HG03521 (cell line): ENCODE measurements around the gene S100A3.
"Not testable (repeated sequence)": the region's sequence is repeated elsewhere in the genome, so short reads cannot be mapped to it uniquely, and the experiment has no call there.

Experiments used
- ATAC-seq: cut with Tn5 transposase; IDR thresholded peaks from one replicate; pipeline ENCODE4 v1.9.1; 2021; ENCODE audit warnings: mild to moderate bottlenecking, moderate library complexity; ENCODE audit not compliant: unreplicated experiment

The S100A3 gene

DNA sequence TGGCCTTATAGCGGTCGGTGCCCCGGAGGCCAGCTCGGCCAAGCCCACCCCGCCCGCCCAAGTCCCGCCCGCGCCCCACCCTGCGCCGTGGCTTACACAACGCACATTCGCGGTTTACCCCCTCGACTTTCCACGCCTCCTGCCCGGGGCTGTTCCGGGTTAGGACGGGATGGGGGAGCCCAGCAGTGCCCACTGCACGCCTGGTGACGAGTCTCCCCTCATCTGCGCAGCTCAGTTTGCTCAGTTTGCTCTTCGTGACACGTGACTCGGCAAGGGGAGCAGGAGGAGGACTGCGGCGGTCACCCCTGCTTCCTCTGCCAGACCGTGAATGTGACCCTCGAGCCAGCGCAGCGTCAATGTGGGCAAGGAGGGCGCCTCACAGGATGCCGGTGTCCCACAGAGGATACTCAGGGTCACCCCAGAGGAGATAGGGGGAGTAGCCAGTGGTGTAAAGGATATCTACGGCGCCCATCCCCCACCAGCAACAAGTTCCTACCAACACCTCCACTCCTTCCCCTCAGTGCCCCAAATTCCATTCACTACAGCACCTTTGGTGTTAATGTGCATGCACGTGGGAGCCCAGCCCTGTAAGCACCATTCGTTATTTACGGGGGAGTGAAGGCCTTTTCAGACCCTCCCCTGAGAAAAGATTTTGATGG lies 12.9 kb downstream of the S100A3 start:
- no peak for ATAC-seq

DNA sequence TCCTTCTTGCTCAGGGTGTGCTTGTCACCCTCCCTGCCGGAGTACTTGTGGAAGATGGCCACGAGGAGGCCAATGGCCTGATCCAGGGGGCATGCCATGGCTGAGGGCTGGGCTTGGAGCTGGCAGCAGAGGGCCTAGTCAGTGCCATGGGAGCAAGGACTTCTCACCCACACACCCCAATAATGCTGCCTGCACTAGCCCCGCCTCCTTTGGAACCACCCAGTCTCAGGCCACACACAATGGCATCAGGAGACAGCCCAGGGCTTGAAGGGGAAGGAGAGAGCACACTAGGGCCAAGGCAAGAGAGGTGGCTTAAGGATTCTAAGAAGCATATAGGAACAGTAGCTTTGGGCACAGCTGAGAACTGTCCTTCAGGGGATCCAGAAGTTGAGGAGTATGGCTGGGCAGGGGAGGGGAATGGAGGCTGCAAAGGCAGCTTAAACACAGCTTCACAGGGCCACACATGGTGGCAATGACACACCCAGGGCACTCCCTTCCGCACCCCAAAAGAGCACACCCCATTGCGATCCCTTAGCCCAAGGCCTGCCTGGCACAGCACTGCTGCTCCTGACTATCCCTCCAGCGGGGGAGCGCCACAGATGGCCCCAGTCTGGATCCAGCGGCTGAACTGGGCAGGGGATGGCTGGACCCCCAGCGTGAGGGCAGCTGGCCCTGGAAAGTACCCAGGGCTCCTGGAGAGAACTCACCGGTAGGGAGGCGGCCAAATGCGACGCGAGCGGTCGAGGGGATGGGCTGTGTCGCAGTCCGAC lies 13.6 kb downstream of the S100A3 start, which contains the start of gene S100A6:
Gene S100A6, minus strand, starts transcription at position 750 of the 770 bp plus-strand sequence. Its CDS starts 652 bp downstream, at position 98.
- no peak for ATAC-seq

- no peak for ATAC-seq
Measured at GRCh38 chr1:153534925-153535241, 14.2 kb downstream of the S100A3 start.

GRCh38 chr1:153534226-153534924 lies 14.7 kb downstream of the S100A3 start:
- no peak for ATAC-seq

- no peak for ATAC-seq
Measured at GRCh38 chr1:153533689-153534201, 15.3 kb downstream of the S100A3 start.

DNA sequence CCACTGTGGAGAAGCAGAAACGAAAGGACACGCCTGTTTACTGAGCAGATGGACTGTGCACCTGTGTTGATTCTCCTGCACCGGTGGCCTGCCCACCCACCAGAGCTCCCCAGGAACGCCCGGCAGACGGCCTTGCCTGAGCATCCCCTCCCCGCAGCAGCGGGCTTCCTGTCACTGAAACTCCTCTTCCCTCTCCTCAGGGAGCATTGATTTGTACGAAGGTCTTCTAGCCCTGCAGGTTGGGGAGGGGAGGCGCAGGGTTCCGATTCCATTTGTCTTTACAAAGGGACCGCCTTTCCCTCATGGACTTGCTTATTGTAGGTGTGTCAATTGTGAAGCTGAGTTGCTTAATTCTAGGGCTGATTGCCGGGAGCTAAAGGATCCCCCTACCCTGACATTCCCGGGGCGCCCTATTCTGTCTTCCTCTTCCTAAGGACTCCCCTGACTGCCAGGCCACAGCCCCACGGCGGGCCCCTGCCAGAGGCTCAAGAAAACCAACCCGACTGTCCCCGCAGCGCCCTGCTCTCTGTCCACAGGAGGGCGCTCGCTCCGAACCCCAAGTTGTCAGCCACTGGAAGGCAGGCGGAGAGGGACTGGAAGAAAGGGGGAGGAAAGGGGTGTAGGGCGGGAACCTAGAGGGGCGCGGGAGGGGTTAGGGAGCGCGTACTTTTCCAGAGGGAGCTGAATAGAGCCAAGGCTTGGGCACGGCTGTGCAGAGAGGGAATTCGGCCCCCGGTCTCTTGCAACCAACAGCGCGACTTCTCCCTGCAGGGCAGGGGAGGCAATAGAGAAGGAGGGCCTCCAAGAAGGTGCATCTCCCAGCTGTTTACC lies 16.1 kb downstream of the S100A3 start:
- ATAC-seq: no peak

DNA sequence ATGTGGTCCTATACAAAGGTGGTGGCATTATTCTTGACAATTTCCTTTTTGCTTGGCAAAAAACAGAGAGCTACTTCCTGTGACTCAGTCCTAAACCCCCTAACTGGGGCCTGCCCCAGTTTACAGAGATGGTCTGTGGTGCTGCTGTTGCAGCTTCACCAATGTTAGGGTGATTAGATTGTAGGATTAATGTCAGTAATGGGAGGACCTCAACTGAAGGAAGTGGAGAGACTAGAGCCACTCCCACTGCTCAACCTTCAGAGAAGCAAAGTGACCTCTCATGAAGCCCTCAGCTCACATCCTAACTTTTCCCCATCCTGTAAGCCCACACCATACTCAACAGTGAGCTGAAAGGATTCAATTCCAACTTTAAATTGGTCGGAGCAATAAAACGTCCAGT lies 16.9 kb downstream of the S100A3 start:
- ATAC-seq: no peak

DNA sequence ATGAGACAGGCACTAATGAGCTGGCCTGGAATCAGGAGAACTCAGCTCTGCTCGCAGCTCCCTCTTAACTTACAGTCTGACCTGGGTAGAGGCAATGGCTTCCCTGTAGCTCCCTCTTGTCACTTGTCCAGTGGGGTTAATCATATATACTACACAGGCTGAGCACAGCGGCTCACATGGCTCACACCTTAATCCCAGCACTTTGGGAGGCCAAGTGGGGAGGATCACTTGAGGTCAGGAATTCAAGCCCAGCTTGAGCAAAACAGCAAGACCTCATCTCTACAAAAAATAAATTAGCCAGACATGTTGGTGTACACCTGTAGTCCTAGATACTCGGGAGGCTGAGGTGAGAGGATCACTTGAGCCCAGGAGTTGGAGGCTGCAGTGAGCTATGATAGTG lies 17.4 kb downstream of the S100A3 start:
- ATAC-seq: no peak

DNA sequence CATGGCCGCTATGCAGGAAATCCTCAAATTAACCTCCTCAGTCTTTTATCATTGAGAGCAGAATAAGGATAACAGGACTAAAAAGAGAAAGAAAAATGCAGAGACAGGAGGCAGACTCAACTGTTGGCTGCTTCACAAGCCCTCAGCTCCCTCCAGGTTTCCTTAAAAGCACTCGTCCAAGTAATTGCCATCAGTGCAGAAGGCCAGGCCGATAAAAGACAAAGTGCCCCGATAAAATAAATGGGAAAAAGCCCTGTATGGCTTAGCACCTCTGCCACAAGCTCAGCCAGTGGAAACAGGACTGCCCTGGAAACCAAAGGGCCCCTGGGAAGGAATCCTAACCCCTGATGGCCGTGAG lies 21.4 kb downstream of the S100A3 start:
- ATAC-seq: no peak

GRCh38 chr1:153527023-153527682 lies 21.9 kb downstream of the S100A3 start:
- ATAC-seq: no peak

DNA sequence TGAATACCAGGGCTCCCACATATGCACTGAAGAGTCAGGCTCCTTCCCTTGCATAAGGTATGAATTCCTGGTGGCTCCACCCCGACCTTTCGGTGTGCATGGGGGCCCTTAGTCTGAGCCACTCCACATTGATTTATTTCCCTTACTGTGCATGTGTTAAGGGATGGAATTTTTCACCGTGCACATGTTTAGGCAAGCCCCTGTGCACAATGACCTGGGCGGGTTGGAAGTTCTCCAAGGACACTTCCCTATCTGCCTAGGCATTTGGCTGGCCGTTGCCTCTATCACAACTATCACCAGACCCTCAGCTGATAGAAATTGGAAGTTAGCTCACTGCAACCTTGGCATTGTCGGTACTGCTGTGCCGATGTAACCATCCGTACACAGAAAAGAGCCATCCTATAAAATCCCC lies 22.9 kb downstream of the S100A3 start:
- no peak for ATAC-seq

DNA sequence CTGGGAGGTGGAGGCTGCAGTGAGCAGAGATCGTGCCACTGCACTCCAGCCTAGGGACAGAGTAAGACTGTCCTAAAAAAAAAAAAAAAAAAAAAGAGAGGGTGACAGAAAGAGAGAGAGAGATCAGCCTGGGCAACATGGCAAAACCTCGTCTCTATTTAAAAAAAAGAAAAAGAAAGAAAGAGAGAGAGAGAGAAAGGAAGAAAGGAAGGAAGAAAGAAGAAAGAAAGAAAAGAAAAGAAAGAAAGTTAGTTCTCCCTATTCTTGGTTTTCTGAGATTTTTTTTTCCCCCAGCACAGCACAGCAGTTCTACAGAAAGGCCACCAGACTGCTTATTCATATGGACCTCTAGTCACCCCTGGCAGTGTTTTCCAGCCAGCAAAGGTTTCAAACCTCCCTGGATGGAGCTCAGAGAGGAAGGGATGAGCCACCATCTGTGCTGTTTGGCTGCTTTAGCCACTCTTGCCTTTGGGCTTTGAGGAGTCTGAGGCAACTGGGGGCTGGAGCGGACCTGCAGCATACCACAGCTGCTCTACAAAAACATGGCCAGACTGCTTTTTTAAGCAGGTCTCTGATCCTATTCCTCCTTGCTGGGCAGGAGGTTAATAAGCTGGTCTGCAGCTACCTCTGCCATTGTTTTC lies 23.9 kb downstream of the S100A3 start:
- ATAC-seq: no peak

DNA sequence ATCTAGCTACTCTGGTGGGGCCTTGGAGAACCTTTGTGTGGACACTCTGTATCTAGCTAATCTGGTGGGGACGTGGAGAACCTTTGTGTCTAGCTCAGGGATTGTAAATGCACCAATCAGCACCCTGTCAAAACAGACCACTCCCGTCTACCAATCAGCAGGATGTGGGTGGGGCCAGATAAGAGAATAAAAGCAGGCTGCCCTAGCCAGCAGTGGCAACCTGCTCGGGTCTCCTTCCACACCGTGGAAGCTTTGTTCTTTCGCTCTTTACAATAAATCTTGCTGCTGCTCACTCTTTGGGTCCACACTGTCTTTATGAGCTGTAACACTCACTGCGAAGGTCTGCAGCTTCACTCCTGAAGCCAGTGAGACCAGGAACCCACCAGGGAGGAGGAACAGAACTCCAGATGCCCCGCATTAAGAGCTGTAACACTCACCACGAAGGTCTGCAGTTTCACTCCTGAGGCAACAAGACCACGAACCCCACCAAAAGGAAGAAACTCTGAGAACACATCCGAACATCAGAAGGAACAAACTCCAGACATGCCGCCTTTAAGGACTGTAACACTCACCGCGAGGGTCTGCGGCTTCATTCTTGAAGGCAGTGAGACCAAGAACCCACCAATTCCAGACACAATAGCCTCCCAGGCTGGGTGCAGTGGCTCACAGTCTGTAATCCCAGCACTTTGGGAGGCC lies 26.6 kb downstream of the S100A3 start:
- ATAC-seq: not testable (repeated sequence)

GRCh38 chr1:153521808-153522207 lies 27.2 kb downstream of the S100A3 start:
- not testable (repeated sequence) for ATAC-seq

DNA sequence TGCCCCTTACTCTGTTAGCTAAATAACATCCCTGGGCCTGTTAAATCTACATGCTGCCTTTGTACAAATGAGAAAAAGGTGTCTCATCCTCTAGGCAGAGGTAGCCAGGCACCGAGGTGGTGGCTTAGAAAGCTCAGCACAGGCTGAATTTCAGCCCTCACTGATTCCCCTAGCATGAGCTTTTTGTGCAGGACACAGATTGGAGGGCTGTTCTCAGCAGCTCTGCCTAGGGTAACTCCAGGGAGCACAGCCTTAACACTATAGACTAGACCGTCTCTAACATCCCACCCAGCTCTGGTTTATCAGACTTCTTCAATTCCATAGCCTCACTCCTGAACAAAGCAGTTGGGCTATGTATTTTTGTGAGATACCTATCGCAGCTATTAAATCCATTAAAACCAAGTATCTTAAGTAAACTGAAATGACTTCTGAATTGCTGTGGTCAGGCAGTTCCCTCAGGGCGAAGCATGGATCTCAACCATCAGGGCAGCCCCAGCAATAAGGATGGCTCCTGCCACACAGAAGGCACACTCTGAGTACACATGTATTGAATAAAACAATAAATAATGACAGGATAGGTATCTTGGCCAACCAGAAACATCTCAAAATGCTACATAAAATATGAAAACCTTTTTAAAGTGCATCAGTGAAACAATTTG lies 28.1 kb downstream of the S100A3 start:
- ATAC-seq: no peak

- ATAC-seq: not testable (repeated sequence)
Measured at GRCh38 chr1:153520137-153520691, 28.8 kb downstream of the S100A3 start.

DNA sequence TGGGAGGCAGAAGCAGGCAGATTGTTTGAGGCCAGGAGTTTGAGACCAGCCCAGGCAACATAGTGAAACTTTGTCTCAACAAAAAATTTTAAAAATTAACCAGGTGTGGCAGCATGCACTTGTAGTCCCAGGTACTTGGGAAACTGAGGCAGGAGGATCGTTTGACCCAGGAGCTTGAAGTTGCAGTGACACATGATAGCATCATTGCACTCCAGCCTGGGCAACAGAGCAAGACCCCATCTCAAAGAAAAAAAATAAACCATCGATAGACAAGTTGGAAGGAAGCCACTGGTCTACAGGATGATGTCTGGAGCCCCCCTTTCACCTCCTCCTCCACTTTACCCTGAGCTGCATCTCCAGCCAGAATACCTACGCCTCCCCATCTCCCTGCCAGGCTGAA lies 29.8 kb downstream of the S100A3 start:
- ATAC-seq: no peak
